ENCODE results near the gene SEH1L. TPM values are rescaled to one million over a fixed set of nuclear protein-coding genes. Genes with fewer than 3 reads are reported as not detected.

Gene SEH1L
- polyA plus RNA-seq, 1 donor (not counting 4 experiments of a cell fraction or from before 2014, with no cell fraction given) = 60.5 TPM

DNA sequence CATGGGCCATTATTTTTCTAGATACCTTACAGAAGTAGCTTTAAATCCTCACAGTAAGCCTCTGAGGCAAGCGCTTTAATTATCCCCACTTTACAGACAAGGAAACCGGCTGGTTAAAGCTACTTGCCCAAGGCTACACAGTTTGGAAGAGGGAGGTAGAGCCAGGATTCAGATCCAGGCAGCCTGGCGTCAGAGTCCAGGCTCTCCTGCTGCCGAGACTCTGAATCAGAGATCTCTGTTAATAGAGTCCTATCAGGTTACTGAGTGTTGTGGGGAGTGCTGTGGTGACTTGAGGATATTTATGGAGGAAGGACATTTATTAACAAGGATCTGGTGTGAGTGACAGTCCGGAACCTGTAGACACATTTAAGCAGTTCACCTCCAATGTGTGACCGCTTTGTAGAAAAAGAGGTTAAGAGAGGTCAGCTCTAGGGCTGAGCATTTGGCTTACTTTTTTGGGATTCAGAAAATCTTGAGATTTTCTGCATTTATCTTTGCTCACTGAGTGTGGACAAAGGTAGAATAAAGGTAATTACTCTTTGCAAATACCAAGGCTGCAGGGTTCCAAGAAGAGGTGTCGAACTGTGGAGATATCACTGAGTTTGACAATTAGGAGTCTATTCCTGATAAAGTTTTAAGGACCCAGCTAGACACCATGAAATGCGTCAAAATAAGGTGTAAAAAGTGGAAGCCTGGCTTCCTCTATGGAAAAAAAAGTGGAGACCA, 41.7 kb downstream of the SEH1L start:
- dilution Hi-C loops (cut with MboI; ENCODE audit: extremely low pct_ligation_motif_present, low sequenced_read_pairs) = no loop called here
- DNase-seq (ENCODE audit: low read depth, low spot score) (no peak), FAIRE-seq (no peak)
- no peak overlapping the region for H2AFZ ChIP-seq (ENCODE audit: control insufficient read depth, low read length)
- peaks cover 31% of the 10 kb centered on the region for H3K79me2 ChIP-seq (ENCODE audit: control insufficient read depth, insufficient read depth, low read length)
- H3K27me3 ChIP-seq (ENCODE audit: control insufficient read depth, extremely low read depth, insufficient read depth, low read length) = no peaks in the 10 kb centered on the region
- no peak for TF ChIP-seq EZH2 (IDR thresholded peaks at IDR 0.05; ENCODE audit: low read length)
- peak overlapping the region in 1 of 3 experiments; percentile 92 for H3K4me3 ChIP-seq (ENCODE audit: control insufficient read depth in 2 of 3, extremely low read depth in 1 of 3, insufficient read depth in 2 of 3, low read depth in 1 of 3, low read length in 3 of 3)
- H3K36me3 ChIP-seq (ENCODE audit: control insufficient read depth in 2 of 2, extremely low read depth in 1 of 2, insufficient read depth in 2 of 2, low read length in 2 of 2) = peaks cover 0 to 5% of the 10 kb centered on the region in 2 experiments
- no peak overlapping the region for H3K9ac ChIP-seq (ENCODE audit: control insufficient read depth, extremely low read depth, insufficient read depth, low read length)
- peak overlapping the region; percentile 99 for H3K4me2 ChIP-seq (ENCODE audit: control insufficient read depth, extremely low read depth, insufficient read depth, low read depth, low read length)
- H3K9me1 ChIP-seq (ENCODE audit: control insufficient read depth, extremely low read depth, insufficient read depth, low read length) = no peaks in the 10 kb centered on the region
- peaks cover 21% of the 10 kb centered on the region for H3K4me1 ChIP-seq (ENCODE audit: control insufficient read depth, extremely low read depth, insufficient read depth, low read length)
- H3K27ac ChIP-seq (ENCODE audit: control insufficient read depth, insufficient read depth, low read length) = no peak overlapping the region
- H4K20me1 ChIP-seq (ENCODE audit: control insufficient read depth, extremely low read depth, insufficient read depth, low read length) = no peaks in the 10 kb centered on the region
- H3K9me3 ChIP-seq (ENCODE audit: control insufficient read depth, low read depth, low read length) = no peaks in the 10 kb centered on the region

DNA sequence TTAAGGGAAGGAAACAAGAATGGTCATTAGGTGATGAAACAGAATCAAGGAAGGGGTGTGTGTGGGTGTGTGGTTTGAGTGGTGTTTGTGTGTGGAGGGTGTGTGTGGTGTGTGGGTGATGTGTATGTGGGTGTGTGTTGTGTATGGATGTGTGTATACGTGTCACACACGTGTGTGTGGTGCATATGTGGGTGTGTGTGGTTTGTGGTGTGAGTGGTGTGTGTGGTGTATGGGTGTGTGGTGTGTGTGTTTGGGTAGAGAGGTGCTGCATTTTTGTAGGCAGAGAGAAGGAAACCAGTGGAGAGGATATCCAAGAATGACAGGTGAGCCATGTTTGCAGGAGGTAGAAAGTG, 42.3 kb downstream of the SEH1L start:
- Histone ChIP-seq H3K79me2 (ENCODE audit: control insufficient read depth, insufficient read depth, low read length) (peaks cover 35% of the 10 kb centered on the region), H4K20me1 (ENCODE audit: control insufficient read depth, extremely low read depth, insufficient read depth, low read length) (no peaks in the 10 kb centered on the region), H3K4me1 (ENCODE audit: control insufficient read depth, extremely low read depth, insufficient read depth, low read length) (peaks cover 21% of the 10 kb centered on the region), H2AFZ (ENCODE audit: control insufficient read depth, low read length) (peak overlapping the region; percentile 29), H3K27me3 (ENCODE audit: control insufficient read depth, extremely low read depth, insufficient read depth, low read length) (no peaks in the 10 kb centered on the region), H3K27ac (ENCODE audit: control insufficient read depth, insufficient read depth, low read length) (peak overlapping the region; percentile 88), H3K4me2 (ENCODE audit: control insufficient read depth, extremely low read depth, insufficient read depth, low read depth, low read length) (peak overlapping the region; percentile 99), H3K9me3 (ENCODE audit: control insufficient read depth, low read depth, low read length) (no peaks in the 10 kb centered on the region), H3K4me3 (ENCODE audit: control insufficient read depth in 2 of 3, extremely low read depth in 1 of 3, insufficient read depth in 2 of 3, low read depth in 1 of 3, low read length in 3 of 3) (peak overlapping the region in 1 of 3 experiments; percentile 92), H3K9ac (ENCODE audit: control insufficient read depth, extremely low read depth, insufficient read depth, low read length) (peak overlapping the region; percentile 88), H3K36me3 (ENCODE audit: control insufficient read depth in 2 of 2, extremely low read depth in 1 of 2, insufficient read depth in 2 of 2, low read length in 2 of 2) (peaks cover 0 to 4% of the 10 kb centered on the region in 2 experiments), H3K9me1 (ENCODE audit: control insufficient read depth, extremely low read depth, insufficient read depth, low read length) (no peaks in the 10 kb centered on the region)
- dilution Hi-C loops (cut with MboI; ENCODE audit: extremely low pct_ligation_motif_present, low sequenced_read_pairs) = no loop called here
- FAIRE-seq (no peak), DNase-seq (ENCODE audit: low read depth, low spot score) (no peak)
- TF ChIP-seq EZH2 (IDR thresholded peaks at IDR 0.05; ENCODE audit: low read length) = no peak
- no peak for TF ChIP-seq CTCF (optimal IDR thresholded peaks at IDR 0.05 in 1 of 3, IDR thresholded peaks at IDR 0.05 in 1 of 3, conservative IDR thresholded peaks at IDR 0.05 in 1 of 3; ENCODE audit: extremely low read depth in 1 of 3, insufficient read depth in 2 of 3, low read length in 3 of 3)

Data from keratinocyte (primary cell).